ENCODE data around the gene RAD21L1. TPM values are rescaled to one million over a fixed set of nuclear protein-coding genes. Genes with fewer than 3 reads are reported as not detected.

RAD21L1 gene
- total RNA-seq, 1 donor from 2014 or later, result not detected

DNA sequence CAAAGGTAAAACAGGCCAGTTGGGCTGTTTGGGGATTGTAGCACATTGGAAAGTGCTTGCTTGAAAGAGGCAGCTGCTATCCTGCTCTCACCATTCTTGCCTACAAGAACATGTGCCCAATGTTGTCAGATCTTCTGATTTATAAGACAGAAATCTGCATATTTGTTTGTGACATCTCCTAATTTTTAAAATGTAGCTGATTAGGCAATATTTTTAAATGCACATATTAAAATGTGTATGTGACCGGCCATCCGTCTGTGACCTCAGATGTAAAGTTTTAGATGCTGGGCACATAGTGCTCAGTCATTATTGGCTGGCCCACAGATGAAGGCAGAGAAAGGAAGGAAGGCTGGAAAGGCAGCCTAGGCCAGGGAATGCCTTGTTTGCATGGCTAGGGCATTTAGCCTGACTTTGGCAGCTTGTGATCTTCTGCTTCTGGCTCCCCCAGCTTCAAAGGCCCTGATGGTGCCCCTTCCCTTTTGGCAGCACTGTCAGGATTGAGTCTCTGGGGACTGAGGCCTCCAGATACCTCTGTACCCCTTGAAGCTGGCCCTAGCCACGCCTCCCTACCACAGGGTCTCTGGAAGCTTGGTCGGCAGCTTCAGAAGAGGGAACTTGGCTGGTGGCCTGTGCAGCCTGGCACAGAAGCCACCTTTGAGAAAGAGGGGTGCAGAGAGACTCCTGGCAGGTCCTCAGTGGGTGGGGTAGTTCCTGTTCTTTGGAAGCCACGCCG lies 46.7 kb downstream of the RAD21L1 start:
- H3K4me1 Mint-ChIP-seq (ENCODE audit: low read depth), result peaks cover 9% of the 10 kb centered on the region
- H3K27ac Mint-ChIP-seq, result no peak overlapping the region
- no peak overlapping the region for H3K4me3 Mint-ChIP-seq
- H3K27me3 Mint-ChIP-seq (ENCODE audit: insufficient read depth), result no peaks in the 10 kb centered on the region
- H3K36me3 Mint-ChIP-seq (ENCODE audit: low read depth), result no peaks in the 10 kb centered on the region
- intact Hi-C loops (cut with micrococcal nuclease), result no loop called here
- H3K9me3 Mint-ChIP-seq, result no peaks in the 10 kb centered on the region
- DNase-seq (ENCODE audit: low spot score), result no peak

DNA sequence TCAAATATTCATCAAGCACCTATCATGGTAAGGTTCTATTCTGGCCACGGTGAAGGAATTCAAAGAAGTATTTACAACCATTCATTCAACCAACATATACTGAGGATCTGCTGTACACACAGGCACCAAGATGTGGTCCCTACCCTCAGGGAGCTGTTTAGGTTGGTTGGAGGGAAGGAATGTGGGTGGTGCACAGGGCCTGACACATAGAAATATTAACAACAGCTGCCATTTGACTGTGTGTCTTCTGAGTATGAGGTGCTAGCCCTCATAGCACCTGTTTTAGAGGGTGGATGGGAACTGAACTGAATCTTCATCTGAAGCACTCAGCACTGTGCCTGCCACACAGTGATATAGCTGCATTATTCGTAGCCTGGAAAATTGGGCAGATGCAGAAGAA lies 47.5 kb downstream of the RAD21L1 start:
- no peak overlapping the region for H3K27ac Mint-ChIP-seq

DNA sequence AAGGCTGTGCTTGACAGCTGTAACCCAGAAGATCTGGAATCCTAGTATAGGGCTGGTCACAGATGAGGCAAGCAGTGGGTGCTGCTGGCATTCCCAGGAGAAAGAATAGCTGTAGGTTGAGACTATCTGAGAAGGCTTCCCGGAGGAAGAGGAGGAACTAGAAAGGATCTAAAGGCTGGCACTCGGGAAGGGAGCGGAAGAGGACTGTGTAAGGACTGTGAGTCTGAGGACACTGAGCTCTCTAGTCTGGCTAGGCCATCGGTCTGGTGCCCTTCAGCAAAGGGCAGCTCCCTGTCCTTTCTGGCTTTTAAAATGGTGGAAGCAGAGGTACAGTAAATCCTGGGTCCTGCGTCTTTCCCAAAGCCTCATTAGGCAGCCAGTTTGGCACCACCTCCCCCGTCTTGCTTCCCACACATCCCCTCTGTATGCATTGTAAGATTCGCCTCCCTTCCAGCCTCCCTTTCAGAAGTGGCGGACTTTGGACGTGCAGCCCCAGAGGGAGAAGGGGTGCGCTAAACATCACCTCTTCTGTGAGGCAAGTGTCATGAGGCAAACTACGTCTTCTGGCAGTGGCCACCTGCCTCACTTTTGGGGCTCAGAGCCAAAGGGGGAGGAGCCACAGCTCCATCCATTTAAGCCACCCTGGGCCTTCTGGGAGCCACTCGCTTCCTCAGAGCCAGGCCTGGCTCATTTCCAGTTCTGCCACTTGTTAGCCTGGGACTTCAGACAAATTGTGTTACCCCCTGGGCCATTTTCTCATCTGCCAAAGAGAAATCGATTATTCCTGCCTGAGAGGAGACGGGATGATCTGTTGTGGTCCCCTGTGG lies 48.9 kb downstream of the RAD21L1 start:
- Mint-ChIP-seq H3K4me1 (ENCODE audit: low read depth) (no peaks in the 10 kb centered on the region), H3K36me3 (ENCODE audit: low read depth) (no peaks in the 10 kb centered on the region), H3K9me3 (no peaks in the 10 kb centered on the region), H3K27me3 (ENCODE audit: insufficient read depth) (no peaks in the 10 kb centered on the region), H3K27ac (no peak overlapping the region), H3K4me3 (no peak overlapping the region)
- no peak for DNase-seq (ENCODE audit: low spot score)
- intact Hi-C loops (cut with micrococcal nuclease), result no loop called here

More for the DNA sequence above, 47.5 kb downstream of the RAD21L1 start:
- H3K36me3 Mint-ChIP-seq (ENCODE audit: low read depth), result no peaks in the 10 kb centered on the region
- H3K27me3 Mint-ChIP-seq (ENCODE audit: insufficient read depth), result no peaks in the 10 kb centered on the region
- no peaks in the 10 kb centered on the region for H3K9me3 Mint-ChIP-seq
- no peak overlapping the region for H3K4me3 Mint-ChIP-seq
- intact Hi-C loops (cut with micrococcal nuclease), result no loop called here
- no peak for DNase-seq (ENCODE audit: low spot score)
- H3K4me1 Mint-ChIP-seq (ENCODE audit: low read depth), result peaks cover 4% of the 10 kb centered on the region

DNA sequence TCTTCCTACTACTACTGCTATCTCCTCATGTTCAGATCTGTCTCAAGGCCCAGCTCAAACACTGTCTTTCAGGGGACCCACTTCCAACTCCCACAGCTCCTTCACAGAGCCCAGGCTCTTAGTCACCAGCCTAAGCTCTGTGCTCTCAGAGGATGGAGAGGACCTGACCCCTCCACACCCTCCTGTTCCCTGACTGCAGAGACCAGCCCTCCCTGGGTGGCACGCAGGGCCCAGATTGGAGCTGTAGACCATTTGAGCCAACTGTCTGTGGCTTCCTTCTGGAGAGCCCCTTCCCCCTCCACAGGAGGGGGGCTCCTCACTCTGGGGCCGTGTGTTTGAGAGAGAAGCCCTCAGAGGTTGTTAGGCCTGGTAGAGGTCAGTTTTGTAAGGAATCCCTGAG lies 50.1 kb downstream of the RAD21L1 start:
- Mint-ChIP-seq H3K9me3 (no peaks in the 10 kb centered on the region), H3K4me3 (no peak overlapping the region), H3K4me1 (ENCODE audit: low read depth) (no peaks in the 10 kb centered on the region), H3K27me3 (ENCODE audit: insufficient read depth) (no peaks in the 10 kb centered on the region), H3K36me3 (ENCODE audit: low read depth) (no peaks in the 10 kb centered on the region), H3K27ac (no peak overlapping the region)
- no peak for DNase-seq (ENCODE audit: low spot score)
- intact Hi-C loops (cut with micrococcal nuclease), result no loop called here

DNA sequence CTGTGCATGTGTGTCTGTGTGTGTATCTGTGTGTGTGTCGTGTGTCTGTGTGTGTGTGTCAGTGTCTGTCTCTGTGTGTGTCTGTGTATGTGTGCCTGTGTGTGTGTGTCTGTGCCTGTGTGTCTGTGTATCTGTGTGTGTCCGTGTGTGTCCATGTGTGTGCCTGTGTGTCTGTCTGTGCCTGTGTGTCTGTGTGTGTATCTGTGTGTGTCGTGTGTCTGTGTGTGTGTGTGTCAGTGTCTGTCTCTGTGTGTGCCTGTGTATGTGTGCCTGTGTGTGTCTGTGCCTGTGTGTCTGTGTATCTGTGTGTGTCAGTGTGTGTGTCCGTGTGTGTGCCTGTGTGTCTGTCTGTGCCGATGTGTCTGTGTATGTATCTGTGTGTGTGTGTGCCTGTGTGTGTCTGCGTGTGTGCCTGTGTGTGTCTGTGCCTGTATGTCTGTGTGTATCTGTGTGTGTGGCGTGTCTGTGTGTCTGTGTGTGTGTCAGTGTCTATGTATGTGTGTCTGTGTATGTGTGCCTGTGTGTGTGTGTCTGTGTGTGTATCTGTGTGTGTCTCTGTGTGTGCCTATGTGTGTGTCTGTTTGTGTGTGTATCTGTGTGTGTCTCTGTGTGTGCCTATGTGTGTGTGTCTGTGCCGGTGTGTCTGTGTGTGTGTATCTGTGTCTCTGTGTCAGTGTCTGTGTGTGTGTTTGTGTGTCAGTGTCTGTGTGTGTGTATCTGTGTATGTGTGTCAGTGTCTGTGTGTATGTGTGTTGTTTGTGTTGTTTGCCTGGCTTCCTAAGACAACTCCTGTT lies 51.9 kb downstream of the RAD21L1 start:
- no peak for DNase-seq (ENCODE audit: low spot score)
- Mint-ChIP-seq H3K27me3 (ENCODE audit: insufficient read depth) (no peaks in the 10 kb centered on the region), H3K4me1 (ENCODE audit: low read depth) (no peaks in the 10 kb centered on the region), H3K36me3 (ENCODE audit: low read depth) (peaks cover 1% of the 10 kb centered on the region), H3K9me3 (no peaks in the 10 kb centered on the region), H3K4me3 (no peak overlapping the region), H3K27ac (no peak overlapping the region)
- intact Hi-C loops (cut with micrococcal nuclease), result no loop called here

DNA sequence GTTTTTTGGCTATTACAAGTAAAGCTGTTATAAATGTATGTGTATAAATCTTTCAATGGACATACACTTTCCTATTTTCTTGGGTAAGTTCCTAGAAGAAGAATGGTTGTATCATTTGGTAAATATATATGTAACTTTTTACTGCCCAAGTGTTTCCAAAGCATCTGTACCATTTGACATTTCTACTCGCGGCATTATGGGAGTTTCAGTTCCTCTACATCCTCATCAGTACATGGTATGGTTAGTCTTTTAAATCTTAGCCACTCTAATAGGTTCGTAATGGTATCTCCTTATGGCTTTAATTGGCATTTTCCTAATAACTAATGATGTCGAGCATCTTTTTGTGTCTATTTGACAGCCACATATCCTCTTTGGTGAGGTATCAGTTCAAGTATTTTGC lies 53.1 kb downstream of the RAD21L1 start:
- intact Hi-C loops (cut with micrococcal nuclease), result no loop called here
- no peak for DNase-seq (ENCODE audit: low spot score)
- H3K27ac Mint-ChIP-seq, result no peak overlapping the region
- no peaks in the 10 kb centered on the region for H3K9me3 Mint-ChIP-seq
- no peaks in the 10 kb centered on the region for H3K4me1 Mint-ChIP-seq (ENCODE audit: low read depth)
- H3K4me3 Mint-ChIP-seq, result no peak overlapping the region
- H3K36me3 Mint-ChIP-seq (ENCODE audit: low read depth), result peaks cover 1% of the 10 kb centered on the region
- H3K27me3 Mint-ChIP-seq (ENCODE audit: insufficient read depth), result no peaks in the 10 kb centered on the region

DNA sequence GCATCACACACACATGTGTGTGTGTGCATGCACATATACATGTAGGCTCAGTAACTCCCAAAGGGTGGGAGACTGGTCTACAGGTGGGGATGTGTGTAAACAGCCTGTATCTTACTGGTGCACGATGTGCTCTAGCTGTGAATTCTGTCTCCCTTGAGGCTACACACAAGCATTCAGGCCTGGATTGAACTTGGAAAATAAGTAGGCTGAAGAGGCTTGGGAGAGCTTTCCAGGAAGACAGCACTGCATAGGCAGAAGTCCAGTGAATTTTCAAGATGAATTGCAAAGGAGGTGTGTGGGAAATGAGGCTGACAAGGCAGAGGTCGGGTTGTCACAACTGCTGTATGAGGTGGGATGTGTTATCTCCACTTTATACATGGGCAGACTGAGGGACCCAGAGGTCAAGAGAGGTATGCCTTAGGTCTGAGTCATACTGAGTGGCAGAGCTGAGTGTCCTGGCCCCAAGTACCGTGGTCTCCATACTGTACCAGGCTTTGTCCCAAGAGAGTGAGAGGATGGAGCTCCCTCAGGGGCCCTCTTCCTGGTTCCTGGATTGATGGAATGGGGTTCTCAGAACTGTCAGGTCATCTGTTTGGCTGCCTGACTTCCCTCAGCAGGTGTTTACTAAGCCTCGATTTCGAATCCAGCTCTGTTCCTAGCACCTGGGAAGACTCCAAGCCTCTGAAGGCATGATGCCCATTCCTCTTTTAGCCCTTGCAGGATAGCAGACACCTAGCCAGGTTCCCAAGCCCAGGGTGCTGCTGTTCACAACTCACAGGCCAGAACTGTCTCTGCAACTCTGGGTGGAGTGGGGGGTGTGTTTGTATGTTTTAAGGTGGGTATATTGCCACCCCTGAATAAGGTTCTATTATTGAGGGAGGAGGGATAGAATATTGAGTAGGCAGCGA lies 54.6 kb downstream of the RAD21L1 start:
- Mint-ChIP-seq H3K27me3 (ENCODE audit: insufficient read depth) (no peaks in the 10 kb centered on the region), H3K4me3 (no peak overlapping the region), H3K36me3 (ENCODE audit: low read depth) (peaks cover 6% of the 10 kb centered on the region), H3K27ac (no peak overlapping the region), H3K4me1 (ENCODE audit: low read depth) (no peaks in the 10 kb centered on the region), H3K9me3 (no peaks in the 10 kb centered on the region)
- intact Hi-C loops (cut with micrococcal nuclease), result no loop called here
- no peak for DNase-seq (ENCODE audit: low spot score)

DNA sequence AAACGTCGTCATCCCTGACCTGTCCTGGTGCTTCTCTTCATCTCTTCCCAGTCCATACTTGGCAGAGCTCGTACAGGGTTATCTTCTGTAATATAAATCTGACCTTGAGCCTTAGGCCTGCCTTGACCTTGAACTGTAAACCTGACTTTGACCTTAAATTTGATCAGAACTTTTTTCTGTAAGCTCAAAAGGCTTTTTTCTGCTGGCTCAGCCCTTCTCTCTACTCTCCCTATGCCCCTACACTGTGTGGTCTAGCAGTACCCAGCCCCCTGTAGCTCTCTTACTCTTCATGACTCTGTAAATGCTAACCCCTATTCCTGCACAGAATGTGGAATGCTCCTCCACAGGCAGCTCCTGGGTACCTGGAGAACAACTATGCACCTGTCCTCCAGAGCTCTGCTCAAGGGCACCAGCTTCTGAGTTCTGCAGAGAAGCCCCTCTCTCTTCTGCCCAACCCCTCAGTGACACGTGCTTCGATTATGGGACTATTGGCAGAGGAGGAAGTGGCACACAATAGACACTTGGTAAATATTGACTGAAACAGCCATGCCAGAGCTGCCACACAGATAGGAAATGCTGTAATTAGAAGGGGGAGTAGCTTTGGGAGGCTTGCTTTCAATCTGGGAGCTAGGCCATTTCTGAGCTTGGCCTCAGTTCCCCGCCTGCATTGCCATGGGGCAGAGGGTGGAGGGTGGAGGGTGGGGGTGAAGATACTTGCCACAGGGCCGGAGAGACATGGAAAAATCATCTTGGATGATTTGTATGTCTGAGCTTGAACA lies 55.6 kb downstream of the RAD21L1 start:
- H3K27ac Mint-ChIP-seq, result no peak overlapping the region
- H3K27me3 Mint-ChIP-seq (ENCODE audit: insufficient read depth), result no peaks in the 10 kb centered on the region
- H3K4me3 Mint-ChIP-seq, result no peak overlapping the region
- no peak for DNase-seq (ENCODE audit: low spot score)
- H3K36me3 Mint-ChIP-seq (ENCODE audit: low read depth), result peaks cover 6% of the 10 kb centered on the region
- intact Hi-C loops (cut with micrococcal nuclease), result no loop called here
- peaks cover 6% of the 10 kb centered on the region for H3K4me1 Mint-ChIP-seq (ENCODE audit: low read depth)
- no peaks in the 10 kb centered on the region for H3K9me3 Mint-ChIP-seq

DNA sequence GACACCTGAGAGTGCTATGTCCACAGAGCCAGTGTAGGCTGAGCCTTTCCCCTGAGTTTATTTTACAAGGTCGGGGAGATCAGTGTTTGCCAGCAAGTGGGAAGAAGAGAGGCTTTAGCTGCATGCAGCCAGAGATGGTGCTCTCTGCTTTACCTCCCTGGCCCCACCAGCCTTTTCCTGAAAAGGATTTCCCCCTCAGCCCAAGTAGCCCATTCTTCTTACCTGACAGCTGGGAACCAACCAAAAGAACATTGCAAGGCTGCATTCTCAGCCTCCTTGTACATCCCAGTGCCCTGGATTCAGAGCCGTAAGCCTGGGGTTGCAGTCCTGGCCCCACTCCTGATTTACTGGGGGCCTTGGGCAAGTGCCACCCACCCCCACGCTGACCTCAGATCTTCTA lies 57.1 kb downstream of the RAD21L1 start:
- peaks cover 9% of the 10 kb centered on the region for H3K36me3 Mint-ChIP-seq (ENCODE audit: low read depth)
- no peak overlapping the region for H3K27ac Mint-ChIP-seq
- intact Hi-C loops (cut with micrococcal nuclease), result no loop called here
- no peak overlapping the region for H3K4me3 Mint-ChIP-seq
- H3K9me3 Mint-ChIP-seq, result no peaks in the 10 kb centered on the region
- no peaks in the 10 kb centered on the region for H3K27me3 Mint-ChIP-seq (ENCODE audit: insufficient read depth)
- no peak for DNase-seq (ENCODE audit: low spot score)
- peaks cover 18% of the 10 kb centered on the region for H3K4me1 Mint-ChIP-seq (ENCODE audit: low read depth)

DNA sequence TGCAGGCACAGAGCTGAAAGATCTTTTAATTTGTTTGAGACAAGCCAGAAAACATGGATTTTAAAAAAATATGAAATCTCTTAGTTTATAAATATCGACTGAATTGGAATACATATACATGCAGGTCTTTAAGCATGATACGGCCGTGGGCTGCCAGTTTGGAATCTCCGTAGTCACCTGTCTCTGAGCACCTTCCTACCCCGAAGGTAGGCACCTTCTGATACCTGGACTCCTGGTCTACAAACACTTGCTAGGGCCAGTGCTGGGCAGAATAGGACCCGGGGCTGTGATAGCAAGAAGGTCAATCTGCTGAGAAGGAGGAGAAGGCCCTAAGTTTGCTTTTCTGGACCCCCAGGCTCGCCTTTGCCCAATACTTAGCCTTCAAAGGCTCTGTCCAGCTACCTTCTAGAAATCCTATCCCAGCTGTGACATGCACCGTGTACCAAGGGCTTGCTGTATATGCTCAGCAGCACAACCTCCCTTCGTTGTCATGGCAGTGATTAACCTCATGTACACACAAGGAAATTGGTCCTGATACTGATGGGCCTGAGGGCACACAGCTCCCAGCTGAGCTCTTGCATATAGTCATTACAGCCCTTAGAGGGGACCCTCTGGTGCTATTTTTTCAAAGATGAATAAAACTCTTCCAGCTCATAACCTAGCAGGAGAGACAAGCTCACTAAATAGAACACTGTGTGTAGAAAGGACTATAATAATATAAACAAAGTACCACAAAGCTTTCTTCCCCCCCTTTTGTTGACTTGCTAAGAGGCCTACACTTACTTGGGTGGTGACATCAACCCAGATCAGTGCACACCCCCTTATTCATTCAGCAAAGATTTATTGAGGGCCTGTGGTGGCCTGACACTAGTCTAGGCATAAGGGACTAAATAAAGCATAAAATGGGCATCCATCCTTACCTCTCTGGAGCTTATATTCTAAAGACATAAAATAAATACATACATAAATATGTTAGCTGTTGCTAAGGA lies 58.0 kb downstream of the RAD21L1 start:
- intact Hi-C loops (cut with micrococcal nuclease), result no loop called here

More for the DNA sequence above, 58.0 kb downstream of the RAD21L1 start:
- peaks cover 18% of the 10 kb centered on the region for H3K4me1 Mint-ChIP-seq (ENCODE audit: low read depth)
- H3K36me3 Mint-ChIP-seq (ENCODE audit: low read depth), result peaks cover 12% of the 10 kb centered on the region
- H3K9me3 Mint-ChIP-seq, result no peaks in the 10 kb centered on the region
- H3K4me3 Mint-ChIP-seq, result no peak overlapping the region
- DNase-seq (ENCODE audit: low spot score), result no peak
- no peak overlapping the region for H3K27ac Mint-ChIP-seq
- no peaks in the 10 kb centered on the region for H3K27me3 Mint-ChIP-seq (ENCODE audit: insufficient read depth)

Measured in activated T-helper 1 cell treated with anti-CD3 and anti-CD28 coated beads, Interleukin-12 subunit alpha, Interleukin-12 subunit beta, Interleukin-2, Interleukin-4 antibody, amounts not matched to agents 30 ng/mL and 10 ng/mL and 1 ng/mL, durations not matched to agents 14 hours and 24 hours and 36 hours (primary cell).